GM12892 (cell line): ENCODE data around the gene MFNG.

ENCODE experiments used
- DNase-seq: peaks from one replicate; pipeline ENCODE4 v3.0.0; 2011; ENCODE audit not compliant: insufficient read length
- FAIRE-seq: peaks from 2 replicates; lab custom pipeline; 2011; peaks lifted over from hg19 to GRCh38; lab: Jason Lieb, UNC
- POLR2A ChIP-seq: IDR thresholded peaks from 2 replicates; pipeline ENCODE4 v1.6.1; 2011; ENCODE audit warnings: low read depth, low read length, control low read depth
- POLR2AphosphoS5 ChIP-seq: IDR thresholded peaks from 2 replicates; pipeline ENCODE4 v1.6.1; 2011; ENCODE audit warnings: low read depth, low read length, control low read depth
- TAF1 ChIP-seq: IDR thresholded peaks from 2 replicates; pipeline ENCODE4 v1.6.1; 2011; ENCODE audit warnings: low read depth, mild to moderate bottlenecking, control low read depth, low read length, borderline replicate concordance

MFNG gene

DNA sequence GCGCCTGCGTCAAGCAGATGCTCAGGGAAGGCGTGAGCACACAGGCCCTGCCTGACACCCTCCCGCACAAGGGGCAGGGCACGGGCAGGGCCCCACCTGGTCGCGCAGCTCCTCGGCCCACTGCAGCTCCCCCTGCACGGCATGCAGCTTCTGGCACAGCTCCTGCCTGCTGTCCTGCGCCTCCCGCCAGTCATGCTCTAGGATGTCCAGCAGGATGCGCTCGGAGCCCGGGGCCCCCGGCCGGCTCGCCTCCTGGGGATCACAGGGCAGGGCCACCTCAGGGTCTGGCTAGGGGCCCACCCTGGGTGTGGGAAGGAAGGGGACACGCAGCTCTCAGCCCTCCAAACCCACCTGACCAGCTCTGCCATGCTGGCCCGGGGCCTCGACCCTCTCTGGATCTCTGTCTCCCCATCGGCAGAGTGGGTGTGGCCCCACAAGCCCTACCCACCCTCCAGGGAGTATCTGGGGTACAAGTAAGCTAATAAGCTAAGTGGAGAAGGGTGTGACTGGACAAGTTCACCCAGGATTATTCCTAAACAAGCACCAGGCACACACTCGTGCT is 22.3 kb upstream of the MFNG start:
- DNase-seq (no peak), FAIRE-seq (no peak)

DNA sequence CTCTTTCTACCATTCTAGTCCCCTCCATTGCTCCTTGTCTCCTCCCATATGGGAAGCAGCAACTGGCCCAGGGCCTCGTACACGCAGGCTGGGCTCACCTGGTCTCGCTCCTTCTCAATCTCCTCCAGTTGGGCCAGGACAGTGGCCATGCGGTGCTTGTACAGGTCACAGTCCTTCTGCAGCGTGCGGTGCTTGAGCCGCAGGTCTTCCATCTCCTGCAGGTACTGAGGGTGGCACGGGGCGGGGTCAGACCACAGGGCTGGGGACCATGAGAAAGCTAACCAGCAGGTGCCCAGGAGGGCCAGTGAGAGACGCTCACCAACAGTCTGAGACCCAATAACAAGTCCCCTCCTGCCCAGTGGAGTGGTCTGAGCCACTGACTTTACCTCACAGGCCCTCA is 21.5 kb upstream of the MFNG start:
- DNase-seq = no peak
- no peak for FAIRE-seq
- TF ChIP-seq POLR2AphosphoS5 (no peak), TAF1 (no peak), POLR2A (no peak)

More for the DNA sequence above, 22.3 kb upstream of the MFNG start:
- no peak for TF ChIP-seq POLR2A
- no peak for TF ChIP-seq TAF1
- TF ChIP-seq POLR2AphosphoS5 = no peak

DNA sequence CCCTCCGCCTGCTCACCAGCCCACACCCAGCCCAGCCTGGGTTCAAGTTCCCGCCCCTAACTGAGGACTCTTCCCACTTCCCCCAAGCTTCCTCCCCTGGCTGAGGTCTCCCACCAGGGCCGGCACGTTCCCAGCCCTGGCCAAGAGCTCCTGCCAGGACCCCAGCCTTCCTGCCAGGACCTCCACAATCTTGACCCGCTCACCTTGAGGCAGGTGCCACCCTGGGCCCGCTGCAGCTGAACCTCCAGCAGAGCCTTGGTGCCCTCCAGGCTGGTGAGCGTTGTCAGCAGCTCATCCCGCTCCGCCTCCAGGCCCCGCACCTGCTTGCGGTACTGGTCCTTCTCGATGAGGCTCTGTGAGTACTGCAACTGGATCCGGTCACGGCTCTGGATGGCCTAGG is 19.8 kb upstream of the MFNG start:
- FAIRE-seq (no peak), DNase-seq (no peak)
- TF ChIP-seq POLR2AphosphoS5 = no peak
- no peak for TF ChIP-seq TAF1
- TF ChIP-seq POLR2A = no peak

DNA sequence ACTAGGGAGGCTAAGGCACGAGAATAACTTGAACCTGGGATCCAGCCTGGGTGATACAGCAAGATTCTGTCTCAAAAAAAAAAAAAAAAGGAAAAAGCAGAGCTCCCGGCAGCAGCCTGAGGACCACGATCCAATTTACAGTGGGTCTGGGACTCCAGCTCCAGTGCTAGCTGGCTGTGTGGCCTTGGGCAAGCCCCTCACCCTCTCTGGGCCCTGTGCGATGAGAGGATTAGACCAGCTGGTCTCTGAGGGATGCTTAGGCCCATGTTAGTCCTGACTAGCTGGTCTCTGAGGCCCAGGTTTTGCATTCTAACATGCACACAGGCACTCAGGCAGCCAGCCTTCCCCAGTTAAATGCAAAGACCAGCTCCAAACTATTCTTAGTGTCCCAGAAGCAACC is 19.4 kb upstream of the MFNG start:
- DNase-seq = no peak
- no peak for FAIRE-seq
- no peak for TF ChIP-seq TAF1
- no peak for TF ChIP-seq POLR2A
- TF ChIP-seq POLR2AphosphoS5 = no peak

DNA sequence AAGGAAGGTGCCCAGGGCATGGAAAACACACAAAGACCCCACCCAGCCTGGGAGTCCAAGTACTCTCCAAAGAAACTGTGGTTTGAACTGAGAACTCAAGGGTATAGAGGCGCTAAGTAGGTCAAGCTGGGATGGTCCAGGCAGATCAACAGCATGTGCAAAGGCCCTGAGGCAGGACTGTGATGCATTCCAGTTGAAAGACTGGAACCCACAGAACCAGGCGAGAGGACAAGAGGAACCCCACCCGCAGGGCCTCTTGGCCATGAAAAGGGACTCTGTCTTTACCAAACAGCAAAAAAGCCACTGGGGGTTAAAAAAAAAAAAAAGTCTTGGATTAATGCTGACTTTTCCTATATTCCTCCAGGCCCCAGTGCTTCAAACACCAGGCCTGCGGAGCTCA is 18.8 kb upstream of the MFNG start:
- no peak for TF ChIP-seq POLR2AphosphoS5
- no peak for TF ChIP-seq TAF1
- no peak for TF ChIP-seq POLR2A
- FAIRE-seq (no peak), DNase-seq (no peak)

DNA sequence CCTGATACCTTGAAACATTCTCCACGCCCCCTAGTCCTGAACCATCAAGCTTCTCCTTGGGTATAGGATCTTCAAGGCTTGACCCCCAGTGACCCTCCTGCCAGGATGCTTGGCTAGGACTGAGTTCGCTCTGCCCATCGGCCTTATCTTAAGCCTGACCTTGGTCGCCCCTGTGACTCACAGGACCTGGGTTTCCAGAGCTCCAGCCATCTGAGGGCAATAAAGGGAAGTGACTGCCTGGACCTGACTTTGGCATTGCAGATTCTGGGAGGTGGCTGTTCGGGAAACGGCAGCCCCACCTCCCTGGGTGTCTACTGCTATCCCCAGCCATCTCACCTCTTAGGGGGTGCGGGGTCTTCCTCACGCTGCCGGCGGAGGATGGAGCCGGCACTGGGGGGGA is 17.7 kb upstream of the MFNG start:
- FAIRE-seq (no peak), DNase-seq (no peak)
- no peak for TF ChIP-seq POLR2AphosphoS5
- TF ChIP-seq TAF1 = no peak
- no peak for TF ChIP-seq POLR2A

DNA sequence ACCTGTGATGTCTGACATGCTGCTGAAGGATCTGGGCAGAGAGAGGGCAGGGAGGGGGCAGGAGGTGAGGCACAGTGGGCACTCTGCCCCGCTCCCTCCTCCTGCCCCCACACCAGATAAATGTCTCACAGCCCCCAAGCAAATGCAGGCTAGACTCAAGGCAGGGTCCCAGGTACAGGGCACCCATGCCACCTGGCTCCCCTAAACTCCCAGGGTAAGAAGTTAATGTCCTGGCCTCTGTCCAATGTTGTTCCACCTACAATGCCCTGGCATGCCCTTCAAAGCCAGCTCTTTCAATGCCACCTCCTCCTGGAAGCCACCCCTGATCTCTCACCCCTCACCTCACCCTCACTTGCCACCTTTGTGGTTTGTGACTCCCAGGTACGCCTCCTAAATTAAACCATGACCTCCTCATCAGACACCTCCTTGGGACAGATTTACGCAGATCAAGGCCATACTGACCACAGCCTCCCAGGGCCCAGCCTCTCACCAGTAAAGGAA is 17.0 kb upstream of the MFNG start:
- DNase-seq (no peak), FAIRE-seq (no peak)
- TF ChIP-seq POLR2AphosphoS5 = no peak
- no peak for TF ChIP-seq POLR2A

DNA sequence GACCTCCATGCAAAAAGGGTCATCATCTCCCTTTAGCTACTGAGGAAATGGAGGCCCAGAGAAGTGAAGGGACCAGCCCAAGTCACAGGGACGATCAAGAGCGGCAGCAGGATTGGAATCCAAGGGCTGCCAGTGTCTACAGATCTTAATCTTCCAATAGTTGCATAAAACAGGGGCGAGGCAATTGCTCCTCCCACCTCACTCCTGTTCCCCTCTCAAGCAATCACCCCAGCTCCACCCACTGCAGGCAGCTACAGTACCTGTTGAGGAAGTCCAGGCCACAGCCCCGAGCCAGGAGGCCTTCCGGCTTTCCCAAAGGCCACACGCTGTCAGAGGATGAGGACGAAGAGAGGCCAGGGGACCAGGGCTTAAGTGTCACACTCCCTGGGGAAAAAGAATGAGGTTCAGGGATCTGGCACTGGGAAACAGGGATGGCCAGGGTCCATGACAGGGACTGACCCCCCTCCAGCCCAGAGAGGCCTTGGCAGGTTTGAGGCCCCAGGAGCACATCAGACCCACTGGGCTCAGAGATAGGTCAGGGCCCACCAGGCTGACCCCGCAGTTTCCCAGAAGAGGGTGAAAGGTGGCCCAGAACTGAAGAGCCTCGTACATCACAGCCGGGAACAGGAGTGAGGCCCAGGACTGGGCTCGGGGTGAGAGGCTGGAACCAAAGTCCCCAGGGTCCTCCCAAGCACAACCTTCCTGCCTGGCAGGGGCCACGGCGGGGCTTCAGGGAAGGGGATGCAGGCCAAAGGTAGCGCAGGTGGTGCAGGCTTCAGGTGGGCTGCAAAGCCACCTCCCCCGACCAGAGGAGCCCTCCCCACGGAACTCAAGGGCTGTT is 16.4 kb upstream of the MFNG start:
- FAIRE-seq = no peak
- TF ChIP-seq TAF1 (no peak), POLR2A (no peak), POLR2AphosphoS5 (no peak)
- no peak for DNase-seq

DNA sequence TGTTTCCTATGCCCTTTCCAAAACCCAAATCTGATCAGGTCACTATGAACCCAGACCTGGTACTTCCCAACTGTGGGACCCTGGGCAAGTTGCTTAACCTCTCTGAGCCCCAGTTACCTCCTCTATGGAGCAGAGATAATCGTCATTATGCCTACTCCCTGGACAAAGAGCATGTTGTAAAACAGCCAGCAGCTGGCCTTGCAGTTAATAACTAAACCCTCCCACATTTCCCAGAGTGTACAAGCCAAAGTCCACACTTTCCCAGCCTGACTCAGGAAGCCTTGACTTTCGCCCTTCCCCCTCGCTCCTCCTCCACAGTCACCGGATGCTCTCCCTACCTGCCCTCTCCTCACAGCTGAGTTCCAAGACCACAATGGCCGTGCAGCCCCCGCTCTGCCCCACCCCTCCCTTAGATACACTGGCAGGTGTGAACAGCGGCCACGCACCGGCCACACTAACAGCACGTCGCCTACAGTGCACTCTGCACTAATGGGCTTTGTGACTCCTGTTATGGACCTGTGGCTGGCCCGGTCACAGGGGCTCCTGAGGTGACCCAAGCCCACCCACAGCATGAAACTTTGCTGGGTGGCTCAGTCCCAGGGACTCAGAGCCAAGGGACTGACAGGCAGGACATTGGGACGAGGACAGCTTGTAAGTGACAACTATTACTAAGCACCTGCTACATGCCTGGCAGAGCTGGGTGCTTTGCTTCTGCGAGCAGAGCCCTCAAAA is 15.6 kb upstream of the MFNG start:
- FAIRE-seq (no peak), DNase-seq (no peak)
- no peak for TF ChIP-seq POLR2AphosphoS5
- no peak for TF ChIP-seq POLR2A
- no peak for TF ChIP-seq TAF1

DNA sequence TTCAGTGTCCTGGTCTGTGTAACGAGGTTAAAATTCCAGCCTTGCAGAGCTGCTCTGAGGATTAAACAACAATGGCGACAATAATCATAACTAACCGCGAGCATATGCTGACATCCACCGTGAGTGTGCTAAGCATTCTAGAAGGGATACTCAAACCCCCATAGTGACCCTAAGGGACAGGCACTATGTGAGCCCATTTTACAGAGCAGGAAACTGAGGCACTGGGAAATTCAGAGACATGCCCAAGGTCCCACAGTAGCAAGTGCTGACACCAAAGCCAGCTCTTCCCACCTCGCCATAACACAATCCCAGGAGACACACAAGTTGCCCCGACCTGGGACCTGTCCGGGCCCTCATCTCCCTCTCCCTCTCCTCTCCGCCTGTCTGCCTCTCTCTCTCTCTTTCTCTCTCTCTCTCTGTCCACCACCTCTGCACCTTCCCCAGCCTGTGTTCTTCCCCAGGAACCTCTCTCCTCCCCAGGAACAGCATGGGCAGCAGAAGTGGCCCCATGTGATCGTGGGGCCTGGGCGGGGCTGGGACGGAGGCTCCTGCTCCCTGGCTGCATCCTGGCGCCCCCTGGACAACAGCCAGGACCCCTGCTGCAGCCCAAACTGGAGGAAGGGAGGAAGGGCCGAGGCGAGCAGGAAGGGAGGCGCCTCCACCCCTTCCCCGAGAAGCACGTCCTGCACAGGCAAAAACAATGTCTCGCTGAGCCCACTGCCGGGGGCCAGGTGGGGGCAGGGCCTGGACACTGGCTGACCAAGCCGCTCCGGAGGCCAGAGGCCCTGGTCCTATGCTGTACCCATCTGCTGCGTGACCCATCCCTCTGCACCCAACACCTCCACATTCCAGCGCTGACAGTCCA is 14.8 kb upstream of the MFNG start:
- FAIRE-seq = no peak
- TF ChIP-seq POLR2AphosphoS5 = no peak
- no peak for TF ChIP-seq POLR2A
- no peak for TF ChIP-seq TAF1

DNA sequence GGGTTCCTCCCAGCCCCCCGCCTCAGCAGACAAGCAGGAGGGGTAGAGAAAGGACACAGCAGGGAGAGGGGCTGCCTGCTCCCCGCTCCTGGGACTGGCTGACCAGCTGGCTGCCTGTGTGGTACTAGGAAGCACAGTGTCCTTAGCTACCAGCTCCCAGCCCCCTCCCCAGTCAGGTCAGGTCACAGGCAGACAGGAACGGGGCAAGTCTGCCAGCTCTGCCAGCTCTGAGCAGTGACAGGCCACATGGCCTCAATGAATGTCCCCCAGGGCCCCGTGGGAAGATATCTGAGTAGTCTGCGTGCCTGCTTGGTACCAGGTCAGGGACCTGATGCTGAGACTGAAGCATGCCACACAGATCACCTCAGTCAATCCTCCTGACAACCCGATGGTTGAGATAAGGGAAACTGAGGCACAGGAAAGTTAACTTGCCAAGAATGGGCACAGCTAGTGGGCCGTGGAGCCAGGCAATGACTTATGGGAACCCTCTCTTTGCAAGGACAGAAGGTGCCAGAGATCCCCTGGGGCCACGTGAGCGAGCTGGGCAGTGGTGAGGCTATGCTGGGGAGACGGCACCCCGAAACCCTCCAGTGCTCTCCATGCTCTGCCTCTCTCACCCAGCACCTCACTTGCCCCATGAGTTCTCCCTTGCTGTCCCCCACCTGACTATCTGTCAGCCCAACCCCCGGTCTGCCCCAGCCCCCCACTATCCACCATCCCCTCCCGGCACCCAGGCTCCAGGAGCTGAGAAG is 13.8 kb upstream of the MFNG start:
- FAIRE-seq = no peak
- TF ChIP-seq POLR2AphosphoS5 (no peak), POLR2A (no peak), TAF1 (no peak)
- DNase-seq = no peak

More for the DNA sequence above, 14.8 kb upstream of the MFNG start:
- DNase-seq = no peak
